GM21717 (cell line): ENCODE data around the gene ADPGK.

Source experiments
- ATAC-seq: cut with Tn5 transposase; IDR thresholded peaks from one replicate; pipeline ENCODE4 v1.9.1; 2021; ENCODE audit warnings: mild to moderate bottlenecking, moderate library complexity; ENCODE audit not compliant: unreplicated experiment

Gene ADPGK

DNA sequence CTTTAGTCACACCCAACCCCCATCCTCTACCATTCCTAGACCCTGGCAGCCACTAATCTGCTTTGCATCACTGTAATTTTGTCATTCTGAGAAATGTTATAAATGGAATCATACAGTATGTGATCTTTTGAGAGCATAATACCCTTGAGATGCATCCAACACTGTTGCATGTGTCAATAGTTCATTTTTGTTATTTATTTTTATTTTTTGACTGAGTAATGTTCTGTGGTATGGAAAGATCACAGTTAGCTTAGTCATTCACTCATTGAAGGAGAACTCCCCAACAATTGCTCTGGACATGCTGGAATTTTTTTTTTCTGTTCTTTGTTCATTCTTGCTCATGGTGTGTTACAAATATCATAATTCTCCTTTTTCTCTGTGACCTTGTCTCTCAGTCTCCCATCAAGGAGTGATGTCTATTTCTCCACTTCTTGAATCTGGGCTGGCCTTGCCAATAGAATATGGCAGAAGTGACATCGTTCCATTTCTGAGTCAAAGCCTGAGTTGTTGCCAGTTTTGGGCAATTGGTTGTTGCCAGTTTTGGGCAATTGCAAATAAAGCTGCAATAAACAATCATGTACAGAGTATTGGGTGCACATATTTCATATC, 6.8 kb upstream of the ADPGK start:
- no peak for ATAC-seq

DNA sequence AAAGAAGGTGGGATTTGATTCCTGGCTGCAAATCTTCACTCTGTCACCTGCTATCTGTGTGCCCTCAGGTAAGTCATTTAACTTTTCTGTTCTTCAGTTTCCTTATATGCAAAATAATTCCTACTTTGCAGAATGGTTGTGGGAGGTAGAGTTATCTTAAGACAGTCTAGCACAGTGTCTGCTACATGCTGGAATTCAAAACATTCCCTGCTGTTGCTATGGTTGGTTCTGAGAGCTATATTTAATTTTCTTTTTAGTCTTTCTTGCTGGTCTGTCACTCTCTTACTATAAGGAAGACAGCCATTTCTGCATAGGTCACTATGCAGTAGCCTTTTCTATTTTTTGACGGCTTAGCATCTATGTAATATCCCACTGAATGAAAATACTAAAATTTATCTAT, 4.0 kb upstream of the ADPGK start:
- no peak for ATAC-seq

DNA sequence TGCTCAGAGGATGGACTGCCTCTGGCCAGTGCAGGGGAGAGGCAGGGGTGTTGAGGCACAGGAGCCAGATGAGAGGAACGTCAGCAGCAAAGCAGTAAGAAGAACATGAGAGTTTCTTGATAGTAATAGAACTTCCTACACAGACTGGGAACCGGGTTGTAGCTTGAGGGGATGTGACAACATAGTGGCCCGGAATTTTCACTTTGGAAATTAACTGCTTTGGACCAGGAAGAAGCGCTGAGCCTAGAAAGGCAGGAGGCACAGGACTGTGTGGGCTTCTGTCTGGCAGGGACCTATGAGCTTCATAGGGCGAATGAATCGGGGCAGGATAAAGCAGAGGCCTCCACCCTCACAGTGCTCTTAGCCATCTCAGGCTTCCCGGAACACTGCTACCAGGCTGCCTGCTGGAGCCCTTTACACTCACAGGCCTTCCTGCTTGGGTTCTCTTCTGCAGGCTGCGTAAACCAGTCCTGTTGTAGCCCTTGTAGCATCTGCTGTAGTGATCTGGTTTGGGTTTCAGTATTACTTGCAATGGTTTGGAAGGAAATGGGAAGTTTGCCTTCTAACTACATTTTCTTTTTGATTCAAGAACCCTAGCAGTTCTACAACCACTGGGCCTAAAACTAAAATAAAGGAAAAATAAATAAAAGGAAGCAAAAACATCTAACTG, 3.3 kb upstream of the ADPGK start:
- no peak for ATAC-seq

DNA sequence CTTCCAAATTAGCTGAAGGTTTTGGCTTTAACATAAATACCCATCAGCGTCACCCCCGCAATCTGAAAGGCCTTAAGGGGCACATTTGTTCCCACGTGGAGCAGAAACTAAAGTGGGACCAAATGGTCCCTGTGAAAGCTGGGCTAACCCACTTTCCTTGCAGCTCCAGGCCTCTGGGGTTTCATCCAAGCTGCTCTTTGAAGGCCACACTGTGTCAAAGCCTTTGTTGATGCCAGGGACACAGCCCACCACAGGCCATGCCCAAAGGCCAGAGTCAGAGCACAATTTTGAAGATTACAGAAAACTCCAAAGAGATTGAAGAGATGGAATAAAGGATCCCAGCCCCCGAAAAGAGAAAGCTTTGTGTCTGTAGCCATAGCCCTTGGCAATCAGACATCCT, 2.7 kb upstream of the ADPGK start:
- ATAC-seq, result no peak

DNA sequence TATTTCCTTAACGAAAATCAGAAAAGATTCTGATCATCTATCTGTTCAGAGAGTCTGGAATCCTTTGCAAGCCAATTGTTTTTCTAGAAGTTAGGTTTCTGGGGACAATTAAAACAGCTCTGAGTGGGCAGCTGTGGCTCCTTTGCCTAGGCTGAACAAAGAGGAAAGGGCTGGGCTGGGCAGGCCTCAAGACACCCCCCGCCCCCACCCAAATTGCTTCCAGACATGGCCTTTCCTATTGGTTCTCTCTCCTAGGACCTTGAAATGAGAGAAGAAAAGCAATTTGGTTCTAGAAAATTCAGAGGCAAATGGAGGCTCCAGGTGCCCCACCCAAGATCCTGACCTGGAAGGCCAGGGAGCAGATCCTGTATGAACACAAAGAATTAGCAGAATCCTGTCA, 2.3 kb upstream of the ADPGK start:
- no peak for ATAC-seq

DNA sequence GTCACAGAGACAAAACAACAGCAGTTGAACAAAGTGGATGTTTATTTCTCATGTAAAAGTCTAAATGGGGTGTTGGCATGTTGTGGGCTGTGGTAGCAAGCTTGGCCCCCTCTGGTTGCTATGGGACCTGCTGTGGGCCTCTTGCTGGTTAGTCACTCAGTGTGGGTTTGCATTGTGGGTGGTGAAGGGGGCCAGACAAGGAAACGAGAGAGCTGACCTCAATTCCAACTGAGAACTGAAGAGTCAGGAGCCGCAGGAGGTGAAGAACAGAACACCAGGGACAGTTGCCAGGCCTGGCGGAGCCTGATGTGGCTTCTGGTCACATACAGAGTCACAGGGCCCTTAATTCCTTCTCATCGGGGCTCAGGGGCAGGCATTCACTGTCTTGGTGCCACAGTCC, 1.9 kb upstream of the ADPGK start:
- no peak for ATAC-seq

DNA sequence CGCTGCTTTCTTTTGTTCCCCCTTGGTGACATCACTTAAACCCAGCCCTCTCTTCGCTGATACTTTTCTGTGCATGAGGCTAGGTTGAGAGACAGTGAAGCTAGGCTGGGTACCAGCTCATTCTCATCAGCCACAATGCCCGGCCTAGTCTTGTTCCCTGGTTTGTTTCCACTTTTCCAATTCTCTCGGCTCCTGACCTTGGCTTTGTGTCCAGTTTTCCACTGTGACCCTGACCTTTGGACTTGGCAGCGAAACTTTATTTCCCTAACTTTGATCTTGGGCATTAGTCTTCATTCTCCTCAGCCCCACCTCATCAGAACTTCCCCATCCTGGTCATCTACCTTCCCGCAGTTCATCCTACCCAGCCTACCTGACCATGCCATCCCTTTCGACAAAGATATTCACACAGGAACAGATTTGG, 908 bp upstream of the ADPGK start:
- peak; percentile 11 for ATAC-seq

DNA sequence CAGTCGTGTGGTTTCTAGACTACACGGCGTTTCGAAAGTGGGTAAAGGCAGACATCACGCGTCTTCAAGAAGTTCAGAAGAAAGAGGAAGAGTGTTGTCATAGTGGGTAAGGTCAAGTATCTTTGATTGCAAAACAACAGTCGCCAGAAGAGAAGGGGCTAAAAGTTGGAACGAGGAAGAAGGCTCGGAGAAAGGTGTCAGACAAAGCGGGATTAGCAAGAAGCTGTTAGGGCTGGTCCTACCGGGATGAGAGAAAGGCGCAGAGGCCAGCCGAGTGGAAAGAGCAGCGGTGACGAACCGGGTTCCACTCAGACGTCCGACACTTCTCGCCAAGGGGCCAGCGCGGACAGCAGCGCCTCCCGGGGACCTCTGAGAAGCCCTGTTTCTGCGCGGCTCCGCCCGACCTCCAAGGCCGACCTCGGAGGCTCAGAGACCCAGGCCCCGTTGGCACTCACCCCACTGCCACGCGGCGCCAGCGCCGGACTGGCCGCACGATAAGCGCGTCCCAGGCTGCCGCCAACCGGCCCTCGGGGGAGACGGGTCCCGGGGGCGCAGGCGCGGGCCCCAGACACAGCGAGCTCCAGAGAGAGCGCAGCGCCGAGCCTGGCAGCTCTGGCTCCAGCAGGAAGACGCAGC, 436 bp downstream of the ADPGK start:
- ATAC-seq, result peak; percentile 37

DNA sequence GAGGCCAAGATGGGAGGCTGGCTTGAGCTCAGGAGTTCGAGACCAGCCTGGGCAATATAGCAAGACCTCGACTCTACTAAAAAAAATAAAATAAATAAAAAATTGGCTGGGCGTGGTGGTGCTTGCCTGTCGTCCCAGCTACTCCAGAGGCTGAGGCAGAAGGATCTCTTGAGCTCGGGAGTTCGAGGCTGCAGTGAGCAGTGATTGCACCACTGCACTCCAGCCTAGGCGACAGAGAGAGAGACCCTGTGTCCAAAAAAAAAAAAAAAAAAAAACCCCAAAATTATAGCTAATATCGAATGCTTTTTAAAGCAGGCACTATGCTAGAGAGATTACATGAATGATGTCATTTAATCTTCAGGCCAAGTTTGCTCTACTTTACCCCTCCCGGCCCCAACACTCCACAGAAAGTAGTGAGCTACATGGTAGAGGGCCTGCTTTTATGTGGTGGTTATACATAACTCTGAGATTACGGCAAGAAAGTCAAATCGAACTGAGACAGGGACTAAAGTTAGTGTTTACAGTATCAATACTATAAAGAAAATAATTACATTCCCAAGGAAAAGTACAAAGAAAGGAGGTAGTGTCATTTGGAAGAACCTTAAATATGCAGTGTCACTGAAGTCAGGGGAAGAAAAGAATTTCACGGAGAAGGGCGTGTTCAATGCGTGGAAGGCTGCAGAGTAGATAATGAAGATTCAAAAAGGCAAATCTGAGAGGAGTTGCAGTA, 1.1 kb downstream of the ADPGK start:
- no peak for ATAC-seq

DNA sequence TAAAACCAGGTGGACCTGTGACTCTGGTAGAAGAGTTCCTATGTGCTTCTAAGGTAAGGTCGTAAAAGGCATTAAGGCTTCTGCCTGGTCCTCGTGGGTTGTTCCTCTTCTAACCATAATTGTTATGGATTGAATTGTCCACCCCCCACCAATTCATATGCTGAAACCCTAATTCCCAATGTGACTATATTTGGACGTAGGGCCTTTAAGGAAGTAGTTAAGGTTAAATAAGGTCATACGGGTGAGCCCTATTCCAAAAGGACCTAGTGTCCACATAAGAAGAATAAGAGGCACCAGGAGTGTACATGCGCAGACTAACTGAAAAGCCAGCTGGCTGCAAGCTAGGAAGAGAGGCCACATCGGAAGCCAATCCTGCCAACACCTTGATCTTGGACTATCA, 1.9 kb downstream of the ADPGK start:
- ATAC-seq, result no peak

DNA sequence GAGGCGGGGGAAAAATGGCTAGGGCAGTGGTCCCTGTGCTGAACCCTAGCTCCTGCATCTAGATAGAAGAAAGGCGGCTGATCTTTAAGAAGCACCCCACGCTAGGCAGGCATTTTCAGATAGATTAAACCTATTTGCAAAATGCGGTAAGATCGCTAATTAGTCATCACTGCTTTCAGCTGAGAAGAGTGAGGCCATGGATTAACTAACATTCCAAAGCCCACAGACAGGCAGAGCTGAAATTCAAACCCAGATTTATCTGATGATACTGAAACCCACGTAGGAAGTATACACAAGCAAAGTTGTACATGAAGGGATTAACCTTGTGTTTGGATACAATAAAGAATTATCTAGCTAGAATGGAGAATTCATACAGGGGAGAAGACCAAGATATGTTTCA, 4.8 kb downstream of the ADPGK start:
- ATAC-seq, result no peak

DNA sequence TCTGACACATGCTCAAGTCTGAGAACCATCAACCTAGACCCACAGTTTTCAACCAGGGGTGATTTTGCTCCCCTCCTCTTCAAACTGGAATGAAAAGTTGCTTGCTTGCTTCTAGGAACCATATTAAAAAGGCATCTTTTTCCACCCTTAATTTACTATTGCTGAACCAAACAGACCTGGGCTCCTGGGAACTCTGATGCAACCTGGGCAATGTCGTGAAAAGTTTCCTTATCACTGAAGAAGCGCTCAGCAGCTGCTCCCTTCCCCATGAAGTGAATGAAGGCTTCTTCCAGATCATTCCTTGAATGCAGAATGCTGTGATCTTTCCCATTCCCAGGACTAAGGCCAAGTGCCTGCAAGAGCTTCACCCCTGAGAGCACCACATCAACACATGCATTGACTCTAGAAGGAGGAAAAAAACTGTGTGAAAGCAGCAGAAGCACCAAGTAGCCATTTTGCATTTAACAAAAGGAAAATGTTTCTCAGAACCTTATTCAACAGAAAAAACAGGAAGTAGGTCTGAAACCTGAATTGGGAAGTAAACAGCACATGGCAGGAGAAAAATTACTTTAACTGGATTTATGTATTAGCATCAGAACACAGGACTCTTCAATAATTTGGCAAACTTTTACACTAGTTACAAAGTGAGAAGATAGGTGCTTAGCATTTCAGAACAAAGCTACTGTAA, 8.7 kb downstream of the ADPGK start:
- no peak for ATAC-seq

DNA sequence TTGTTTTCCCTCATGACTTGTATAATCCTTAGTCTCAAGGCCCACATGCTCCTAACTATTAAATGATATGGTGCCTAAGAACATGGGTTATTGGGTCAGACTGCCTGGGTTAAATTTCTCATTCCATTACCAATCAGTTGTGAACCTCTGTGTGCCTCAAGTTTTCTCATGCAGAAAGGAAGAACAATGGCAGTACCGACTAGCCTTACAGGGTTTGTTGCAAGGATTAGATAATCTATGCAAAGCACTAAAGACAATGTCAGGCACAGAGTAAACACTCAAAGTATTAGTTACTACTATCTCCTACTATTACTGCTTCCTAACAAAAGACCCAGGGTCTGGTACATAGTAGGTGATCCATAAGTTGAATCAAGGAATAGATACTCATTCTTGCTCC, 12.2 kb downstream of the ADPGK start:
- ATAC-seq, result no peak

DNA sequence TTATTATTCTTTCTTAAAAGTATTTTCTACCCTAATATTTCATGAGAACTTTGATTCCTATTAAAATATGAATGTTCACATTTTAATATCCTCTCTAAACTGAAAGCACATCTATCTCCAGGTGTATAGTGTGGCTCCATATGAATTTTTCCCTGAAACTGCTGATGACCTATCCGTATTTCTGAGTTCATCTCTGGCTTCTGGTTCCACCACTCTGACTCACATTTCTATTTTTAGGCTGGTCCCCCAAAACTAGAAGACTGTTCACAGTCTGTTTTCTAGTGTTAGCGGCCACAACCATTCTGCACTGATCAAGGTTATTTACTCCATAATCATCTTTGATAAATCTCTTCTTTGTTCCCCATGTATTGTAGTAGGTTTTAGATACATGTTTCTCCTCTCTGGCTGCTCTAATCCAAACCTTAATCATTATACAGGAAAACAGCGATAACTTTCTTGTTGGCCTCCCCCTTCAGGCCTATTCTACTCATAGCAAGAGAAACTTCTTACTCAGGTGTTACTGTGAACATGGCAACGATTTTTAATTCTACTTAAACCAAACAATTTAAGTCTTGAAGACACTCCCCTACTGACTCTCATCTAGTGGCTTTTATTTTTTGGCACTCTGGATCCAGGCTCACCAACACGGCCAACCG, 12.8 kb downstream of the ADPGK start:
- ATAC-seq, result no peak

DNA sequence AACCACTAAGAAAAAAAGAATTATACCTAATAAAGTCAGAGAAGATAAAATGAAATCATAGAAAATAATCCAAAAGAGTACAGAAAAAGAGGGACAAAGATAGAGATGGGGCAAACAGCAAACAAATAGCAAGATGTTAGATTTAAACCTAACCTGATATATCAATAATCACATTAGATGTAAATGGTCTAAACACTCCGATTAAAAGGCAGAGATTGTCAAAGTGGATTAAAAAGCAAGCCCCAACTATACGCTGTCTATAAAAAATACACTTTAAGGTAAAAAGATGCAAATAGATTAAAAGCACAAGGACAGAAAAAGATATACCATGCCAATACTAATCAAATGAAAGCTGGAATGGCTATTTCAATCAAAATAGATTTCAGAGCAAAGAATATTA, 16.8 kb downstream of the ADPGK start:
- no peak for ATAC-seq

DNA sequence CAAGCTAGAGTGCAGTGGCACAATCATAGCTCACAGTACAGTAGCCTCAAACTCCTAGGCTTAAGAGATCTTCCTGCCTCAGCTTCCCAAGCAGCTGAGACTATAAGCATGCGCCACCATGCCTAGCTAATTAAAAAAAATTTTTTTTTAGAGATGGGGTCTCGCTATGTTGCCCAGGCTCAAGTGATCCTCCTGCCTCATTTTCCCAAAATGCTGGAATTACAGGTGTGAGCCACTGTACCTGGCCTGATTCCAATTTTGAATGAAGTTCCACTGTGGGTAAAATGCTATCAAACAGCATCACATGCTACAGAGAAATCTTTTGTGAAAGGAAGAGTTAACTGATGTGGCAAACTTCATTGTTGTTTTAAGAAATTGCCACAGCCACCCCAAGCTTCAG, 17.5 kb downstream of the ADPGK start:
- no peak for ATAC-seq

DNA sequence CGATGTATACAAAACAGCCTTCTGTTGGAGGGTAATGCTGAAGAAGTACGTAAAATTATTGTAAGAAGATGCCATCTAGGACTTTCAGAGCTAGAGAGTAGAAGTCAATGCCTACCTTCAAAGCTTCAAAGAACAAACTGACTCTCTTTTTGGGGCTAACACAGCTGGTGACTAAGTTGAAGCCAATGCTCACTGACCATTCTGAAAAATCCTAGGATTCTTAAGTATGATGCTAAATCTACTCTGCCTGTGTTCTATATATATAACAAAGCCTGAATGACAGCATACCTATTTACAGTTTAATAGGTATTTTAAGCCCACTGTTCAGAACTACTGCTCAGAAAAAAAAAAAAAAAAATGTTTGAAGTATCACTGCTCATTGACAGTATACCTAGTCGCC, 18.9 kb downstream of the ADPGK start:
- no peak for ATAC-seq

DNA sequence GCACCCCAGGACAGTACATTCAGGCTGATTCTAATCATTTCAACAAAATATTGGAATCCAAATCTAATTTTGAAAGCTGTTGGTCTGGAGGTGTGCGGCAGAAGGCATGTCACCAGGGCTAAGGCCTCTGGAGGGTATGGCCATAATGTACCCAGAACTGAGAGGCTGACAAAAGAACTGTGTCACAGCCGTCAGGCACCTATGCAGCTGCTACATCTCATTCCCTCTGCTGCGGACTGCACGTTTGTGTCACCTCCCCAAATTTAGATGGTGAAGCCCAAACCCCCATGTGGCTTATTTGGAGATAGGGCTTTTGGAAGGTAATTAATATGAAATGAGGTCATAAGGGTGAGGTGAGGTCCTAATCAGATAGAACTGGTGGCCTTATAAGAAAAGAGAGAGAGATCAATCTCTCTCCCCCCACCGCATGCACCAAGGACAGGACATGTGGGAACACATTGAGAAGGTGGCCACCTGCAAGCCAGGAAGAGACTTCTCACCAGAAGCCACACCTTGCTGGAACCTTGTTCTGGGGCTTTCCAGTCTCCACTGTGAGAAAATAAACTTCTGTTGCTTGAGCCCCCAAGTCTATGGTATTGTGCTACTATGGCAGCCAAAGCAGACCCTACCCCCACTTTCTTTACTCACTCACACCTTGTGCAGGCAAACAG, 22.8 kb downstream of the ADPGK start:
- no peak for ATAC-seq

DNA sequence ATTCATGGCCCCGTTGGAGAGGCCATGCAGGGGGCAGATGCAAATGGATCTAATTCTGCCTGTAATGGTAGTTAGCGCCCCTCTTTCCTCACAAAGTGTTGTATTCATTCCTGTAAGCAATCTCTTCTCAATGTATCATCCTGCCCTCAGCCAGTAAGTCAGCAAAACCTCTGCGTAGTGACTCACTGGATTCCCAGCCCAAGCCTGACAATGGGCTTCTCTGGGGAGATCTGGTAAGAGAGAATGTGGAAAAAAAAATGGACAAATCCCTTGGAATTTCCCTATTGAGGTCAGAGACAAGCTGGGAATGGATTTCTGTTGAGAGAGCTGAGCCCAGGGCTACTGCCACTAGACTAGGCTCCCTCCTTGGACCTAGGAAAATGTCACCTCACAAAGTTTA, 25.4 kb downstream of the ADPGK start:
- ATAC-seq, result no peak

DNA sequence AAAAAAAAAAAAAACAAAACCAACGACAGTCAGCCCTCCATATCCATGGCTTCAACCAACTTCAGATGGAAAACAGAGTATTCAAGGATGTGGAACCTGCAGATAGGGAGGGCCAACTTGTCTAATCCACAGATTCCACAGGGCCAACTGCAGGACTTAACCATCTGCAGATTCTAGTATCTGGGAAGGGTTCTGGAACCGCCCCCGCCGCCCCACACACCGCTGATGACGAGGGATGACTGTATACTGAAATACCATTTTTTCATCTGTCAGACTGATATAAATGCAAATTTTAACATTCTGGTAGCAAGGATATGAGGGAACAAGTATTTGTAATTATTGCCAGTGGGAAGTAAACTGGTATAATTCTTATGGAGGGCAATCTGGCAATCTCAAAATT, 29.5 kb downstream of the ADPGK start:
- ATAC-seq, result no peak
